Measurements from ENCODE around the gene C14orf132. TPM values are rescaled to one million over a fixed set of nuclear protein-coding genes. Genes with fewer than 3 reads are reported as not detected.

Gene C14orf132
- total and polyA plus RNA-seq, 10 of the 15 experiments (the other 5 are each of a cell fraction or from before 2014, with no cell fraction given): under 0.01 to 1.2 (median 0.03) TPM; not detected in 2

- in situ Hi-C loops (cut with MboI): no loop called here
- H3K4me2 ChIP-seq (ENCODE audit: control insufficient read depth, insufficient read depth): no peak overlapping the region
- RAD21 ChIA-PET (ENCODE audit: unreplicated experiment): interaction anchor here (1.4 kb wide), 1 partner anchor 10 kb away, joined by 4 read pairs; no protein-coding TSS in a partner anchor
Measured at GRCh38 chr14:96067985-96068930, 29.1 kb downstream of the C14orf132 start.

More at GRCh38 chr14:96067985-96068930, 29.1 kb downstream of the C14orf132 start:
- Histone ChIP-seq H3K9ac (ENCODE audit: control insufficient read depth, insufficient read depth, low read length) (no peak overlapping the region), H3K79me2 (ENCODE audit: control insufficient read depth, insufficient read depth, low read length) (no peaks in the 10 kb centered on the region), H3K4me1 (ENCODE audit: control insufficient read depth, insufficient read depth, low read length) (peaks cover 3% of the 10 kb centered on the region; the same call in 1 of the 2 replicates), H3K27ac (ENCODE audit: control insufficient read depth, insufficient read depth) (no peak overlapping the region), H3K36me3 (ENCODE audit: control insufficient read depth in 2 of 2, insufficient read depth in 2 of 2, low read length in 1 of 2) (no peaks in the 10 kb centered on the region), H3K27me3 (replicated peaks in 1 of 2; ENCODE audit: control insufficient read depth in 2 of 2, insufficient read depth in 2 of 2, low read length in 1 of 2) (peaks cover 0 to 1% of the 10 kb centered on the region in 2 experiments; a peak in 2 of 4 replicates), H2AFZ (ENCODE audit: control insufficient read depth, low read depth, low read length) (no peak overlapping the region), H3K4me3 (no peak overlapping the region), H4K20me1 (ENCODE audit: control insufficient read depth, insufficient read depth) (no peaks in the 10 kb centered on the region), H3K9me3 (replicated peaks; ENCODE audit: control insufficient read depth, insufficient read depth, low read length) (no peaks in the 10 kb centered on the region; the same call in 2 of the 3 replicates)
- no TSS peak for BruUV-seq (replicated peaks)
- DNase-seq (ENCODE audit: low read depth, low spot score) (no peak), FAIRE-seq (no peak), ATAC-seq (no peak)
- 49% methylated on average over 19 of the region's 19 CpGs for WGBS (ENCODE audit: insufficient coverage, insufficient replicate concordance, low lambda C conversion rate, missing lambda C conversion rate)
- ChIA-PET POLR2A (no interaction called here), SMC1A (ENCODE audit: uncharacterized antibody, unreplicated experiment) (interaction anchor here (1.1 kb wide), 1 partner anchor 9 kb away, joined by 3 read pairs; no protein-coding TSS in a partner anchor), CTCF (interaction anchor here (1.9 kb wide), 1 partner anchor 30 kb away, joined by 5 read pairs; no protein-coding TSS in a partner anchor)
- TF ChIP-seq RELA (IDR thresholded peaks at IDR 0.05; ENCODE audit: borderline replicate concordance, partially characterized antibody) (no peak), ZBTB11 (CRISPR knock-in tag; IDR thresholded peaks at IDR 0.05) (no peak), DPF2 (IDR thresholded peaks at IDR 0.05) (no peak), RAD21 (IDR thresholded peaks at IDR 0.05; ENCODE audit: insufficient read depth, low read depth, low read length) (no peak), RAD51 (IDR thresholded peaks at IDR 0.05) (no peak), ZZZ3 (IDR thresholded peaks at IDR 0.05; ENCODE audit: control insufficient read depth, insufficient read length, low read depth) (no peak)
- intact Hi-C loops (cut with micrococcal nuclease; ENCODE audit: unreplicated experiment): no loop called here
